NB4 (cell line): ENCODE data around the gene CDH4.

Source experiments
- CTCF ChIP-seq: IDR thresholded peaks from one replicate; pipeline ENCODE4 v1.5.1; 2012; ENCODE audit warnings: low read depth, low read length
- POLR2A ChIP-seq: IDR thresholded peaks from 2 replicates; pipeline ENCODE4 v1.6.1; 2011; ENCODE audit warnings: mild to moderate bottlenecking; ENCODE audit not compliant: insufficient read length; ENCODE audit errors: extremely low read depth

- no peak for TF ChIP-seq CTCF
- TF ChIP-seq POLR2A, result no peak
These were observed 104.1 kb downstream of the CDH4 start for GRCh38 chr20:61356196-61356595.
